ENCODE results near the gene UROC1.

DNA sequence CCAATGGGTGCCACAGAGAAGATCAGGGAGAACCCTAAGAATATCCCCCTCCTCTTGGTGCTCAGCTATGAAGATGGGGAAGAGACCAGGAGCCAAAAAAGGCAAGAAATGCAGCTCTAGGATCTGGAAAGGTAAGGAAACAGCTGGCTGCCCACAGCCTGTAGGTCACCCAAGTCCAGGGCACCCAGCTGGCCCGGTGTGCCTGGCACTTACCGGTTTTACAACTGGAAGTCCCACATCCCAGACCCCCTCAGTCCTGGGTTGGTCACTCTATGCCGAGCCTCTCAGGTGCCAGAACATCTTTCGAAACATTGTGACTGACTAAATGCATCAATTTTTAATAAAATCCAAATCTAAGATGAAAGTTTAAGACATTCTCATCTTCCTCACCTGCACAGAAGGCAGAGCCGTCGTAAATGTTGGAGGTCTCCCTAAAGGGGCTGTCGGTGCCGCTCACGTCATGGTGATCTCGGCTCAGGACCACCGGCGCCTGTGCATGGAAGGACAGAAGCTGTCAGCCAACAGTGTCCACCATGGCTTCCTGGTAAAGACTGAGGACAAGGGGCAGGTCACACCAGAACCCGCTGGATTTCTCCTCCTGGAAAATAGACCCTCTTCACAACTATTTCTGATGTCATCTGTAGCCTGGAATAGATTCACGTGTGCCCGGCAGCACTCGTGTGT is 28.5 kb downstream of the UROC1 start:
- no peak for TF ChIP-seq POLR2A (IDR thresholded peaks at IDR 0.05; ENCODE audit: low read depth, low read length)
- TF ChIP-seq POLR2AphosphoS5 (IDR thresholded peaks at IDR 0.05; ENCODE audit: low read depth, low read length): no peak
